ENCODE measurements around the gene NMT2. TPM values are rescaled to one million over a fixed set of nuclear protein-coding genes. Genes with fewer than 3 reads are reported as not detected.

The NMT2 gene
- total RNA-seq, 1 donor from 2014 or later = 25.4 TPM

- Histone ChIP-seq H3K27ac (no peak overlapping the region), H3K9me3 (ENCODE audit: low read depth) (no peaks in the 10 kb centered on the region), H3K9ac (no peak overlapping the region), H4K20me1 (ENCODE audit: low read depth) (no peaks in the 10 kb centered on the region), H3F3A (ENCODE audit: low read depth) (no peaks in the 10 kb centered on the region), H3K79me2 (ENCODE audit: low read depth) (no peaks in the 10 kb centered on the region), H3K4me2 (no peak overlapping the region), H3K4me3 (no peak overlapping the region), H3K4me1 (no peaks in the 10 kb centered on the region), H3K27me3 (no peaks in the 10 kb centered on the region), H2AFZ (replicated peaks) (no peak overlapping the region), H3K36me3 (no peaks in the 10 kb centered on the region)
- H3K4me3 Mint-ChIP-seq = no peak overlapping the region
- DNase-seq (ENCODE audit: low spot score) = no peak
- peaks cover 13% of the 10 kb centered on the region for H3K9me3 Mint-ChIP-seq
- TF ChIP-seq EZH2phosphoT487 (IDR thresholded peaks at IDR 0.05) = no peak
- H3K27me3 Mint-ChIP-seq (ENCODE audit: insufficient read depth, low read depth) = no peaks in the 10 kb centered on the region
- H3K4me1 Mint-ChIP-seq = no peaks in the 10 kb centered on the region
- H3K27ac Mint-ChIP-seq = no peak overlapping the region
- peaks cover under 1% of the 10 kb centered on the region for H3K36me3 Mint-ChIP-seq
Measured at GRCh38 chr10:15067154-15067553, 101.3 kb downstream of the NMT2 start.

DNA sequence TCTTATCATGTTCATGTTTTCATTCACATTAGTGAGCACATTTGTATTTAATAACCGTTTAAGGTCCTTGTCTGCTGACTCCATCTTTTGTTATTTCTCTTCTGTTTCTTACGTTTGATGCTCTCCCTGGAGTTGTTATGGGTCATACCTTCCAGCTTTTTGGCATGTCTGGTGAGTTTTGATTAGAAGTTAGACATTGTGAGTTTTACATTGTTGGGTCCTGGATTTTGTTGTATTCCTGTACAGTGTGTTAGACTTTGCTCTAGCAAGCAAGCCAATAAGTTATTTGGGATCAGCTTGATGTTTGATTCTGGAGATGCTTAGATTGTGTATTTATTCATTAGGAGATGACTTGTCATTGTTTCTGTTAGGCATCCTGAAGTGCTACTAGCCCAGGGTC lies 107.9 kb downstream of the NMT2 start:
- H3K4me3 Mint-ChIP-seq = no peak overlapping the region
- H3K4me1 Mint-ChIP-seq = no peaks in the 10 kb centered on the region
- Histone ChIP-seq H3K79me2 (ENCODE audit: low read depth) (no peaks in the 10 kb centered on the region), H3K4me3 (no peak overlapping the region), H3K27me3 (no peaks in the 10 kb centered on the region), H3K4me2 (no peak overlapping the region), H3F3A (ENCODE audit: low read depth) (no peaks in the 10 kb centered on the region), H2AFZ (replicated peaks) (no peak overlapping the region), H4K20me1 (ENCODE audit: low read depth) (no peaks in the 10 kb centered on the region), H3K9me3 (ENCODE audit: low read depth) (no peaks in the 10 kb centered on the region), H3K4me1 (no peaks in the 10 kb centered on the region), H3K9ac (no peak overlapping the region), H3K27ac (no peak overlapping the region), H3K36me3 (no peaks in the 10 kb centered on the region)
- H3K9me3 Mint-ChIP-seq = peaks cover 17% of the 10 kb centered on the region
- H3K27ac Mint-ChIP-seq = no peak overlapping the region
- no peak for TF ChIP-seq CTCF (IDR thresholded peaks at IDR 0.05)
- no peak for TF ChIP-seq EZH2phosphoT487 (IDR thresholded peaks at IDR 0.05)
- no peak for TF ChIP-seq EZH2 (IDR thresholded peaks at IDR 0.05)
- H3K27me3 Mint-ChIP-seq (ENCODE audit: insufficient read depth, low read depth) = peaks cover 4% of the 10 kb centered on the region
- H3K36me3 Mint-ChIP-seq = no peaks in the 10 kb centered on the region
- DNase-seq (ENCODE audit: low spot score) = no peak

GRCh38 chr10:15059914-15060313 lies 108.6 kb downstream of the NMT2 start:
- Histone ChIP-seq H2AFZ (replicated peaks) (no peak overlapping the region), H3F3A (ENCODE audit: low read depth) (no peaks in the 10 kb centered on the region), H3K9me3 (ENCODE audit: low read depth) (no peaks in the 10 kb centered on the region), H3K36me3 (no peaks in the 10 kb centered on the region), H3K27me3 (no peaks in the 10 kb centered on the region), H3K27ac (no peak overlapping the region), H3K4me3 (no peak overlapping the region), H4K20me1 (ENCODE audit: low read depth) (no peaks in the 10 kb centered on the region), H3K4me2 (no peak overlapping the region), H3K79me2 (ENCODE audit: low read depth) (no peaks in the 10 kb centered on the region), H3K4me1 (no peaks in the 10 kb centered on the region), H3K9ac (no peak overlapping the region)
- Mint-ChIP-seq H3K27me3 (ENCODE audit: insufficient read depth, low read depth) (peaks cover 4% of the 10 kb centered on the region), H3K36me3 (no peaks in the 10 kb centered on the region), H3K4me3 (no peak overlapping the region), H3K27ac (no peak overlapping the region), H3K9me3 (peaks cover 12% of the 10 kb centered on the region), H3K4me1 (no peaks in the 10 kb centered on the region)
- TF ChIP-seq CTCF (IDR thresholded peaks at IDR 0.05) (no peak), EZH2phosphoT487 (IDR thresholded peaks at IDR 0.05) (no peak), EZH2 (IDR thresholded peaks at IDR 0.05) (no peak)
- DNase-seq (ENCODE audit: low spot score) = no peak

DNA sequence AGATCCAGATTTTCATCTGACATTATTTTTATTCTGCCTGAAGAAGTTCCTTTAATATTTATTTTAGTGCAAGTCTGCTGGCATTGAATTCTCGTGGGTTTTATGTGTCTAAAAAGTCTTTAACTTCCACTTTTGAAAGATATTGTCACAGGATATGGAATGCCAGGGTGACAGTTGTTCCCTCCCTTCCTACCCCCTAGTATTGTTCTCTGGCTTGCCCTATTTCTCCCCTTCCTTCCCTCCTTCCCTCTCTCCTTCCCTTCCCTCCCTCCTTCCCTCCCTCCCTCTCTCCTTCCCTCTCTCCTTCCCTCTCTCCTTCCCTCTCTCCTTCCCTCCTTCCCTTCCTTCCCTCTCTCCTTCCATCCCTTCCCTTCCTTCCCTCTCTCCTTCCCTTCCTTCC lies 109.8 kb downstream of the NMT2 start:
- no peaks in the 10 kb centered on the region for H3F3A ChIP-seq (ENCODE audit: low read depth)
- H3K27ac ChIP-seq = no peak overlapping the region
- Mint-ChIP-seq H3K36me3 (no peaks in the 10 kb centered on the region), H3K27me3 (ENCODE audit: insufficient read depth, low read depth) (peaks cover 6% of the 10 kb centered on the region), H3K4me1 (no peaks in the 10 kb centered on the region), H3K27ac (no peak overlapping the region), H3K9me3 (peaks cover 8% of the 10 kb centered on the region), H3K4me3 (no peak overlapping the region)
- H3K4me3 ChIP-seq = no peak overlapping the region
- no peaks in the 10 kb centered on the region for H3K36me3 ChIP-seq
- TF ChIP-seq CTCF (IDR thresholded peaks at IDR 0.05) (no peak), EZH2 (IDR thresholded peaks at IDR 0.05) (no peak), EZH2phosphoT487 (IDR thresholded peaks at IDR 0.05) (no peak)
- H3K4me1 ChIP-seq = no peaks in the 10 kb centered on the region
- no peaks in the 10 kb centered on the region for H4K20me1 ChIP-seq (ENCODE audit: low read depth)
- no peaks in the 10 kb centered on the region for H3K27me3 ChIP-seq
- H3K4me2 ChIP-seq = no peak overlapping the region
- H2AFZ ChIP-seq (replicated peaks) = no peak overlapping the region
- H3K9me3 ChIP-seq (ENCODE audit: low read depth) = no peaks in the 10 kb centered on the region
- H3K79me2 ChIP-seq (ENCODE audit: low read depth) = no peaks in the 10 kb centered on the region
- no peak overlapping the region for H3K9ac ChIP-seq
- DNase-seq (ENCODE audit: low spot score) = no peak

Small RNA genes lying within 50 kb of the gene (small RNA-seq; reads per million reads assigned to genes)
- not detected for gene AL590365.1

Other genes with a start within 250 kb of the NMT2 start
- gene DCLRE1C, start 214.6 kb downstream of the NMT2 start, total RNA-seq (ENCODE audit: low replicate concordance) = 4.5 and 5.3 TPM in 2 replicates
- not detected in 2 replicates for gene MEIG1, start 209.3 kb downstream of the NMT2 start, total RNA-seq (ENCODE audit: low replicate concordance)
- gene OLAH, start 124.8 kb downstream of the NMT2 start, total RNA-seq (ENCODE audit: low replicate concordance) = not detected in 2 replicates
- gene ACBD7, start 79.9 kb downstream of the NMT2 start, total RNA-seq (ENCODE audit: low replicate concordance) = 68.7 and 97.3 TPM in 2 replicates
- gene RPP38, start 71.3 kb downstream of the NMT2 start, total RNA-seq (ENCODE audit: low replicate concordance) = 17.0 and 24.1 TPM in 2 replicates
- gene FAM171A1, start 202.6 kb upstream of the NMT2 start, total RNA-seq (ENCODE audit: low replicate concordance) = 28.2 and 32.2 TPM in 2 replicates